ENCODE measurements around the gene MOB3B. TPM values are rescaled to one million over a fixed set of nuclear protein-coding genes. Genes with fewer than 3 reads are reported as not detected.

Gene MOB3B
- total RNA-seq, 1 experiment from 2014 or later = 0.19 TPM

GRCh38 chr9:27372615-27373014, 157.0 kb downstream of the MOB3B start:
- CTCF ChIA-PET = no interaction called here
- no peak for TF ChIP-seq EZH2 (IDR thresholded peaks at IDR 0.05; ENCODE audit: borderline replicate concordance, low read depth, low read length, poor library complexity, severe bottlenecking)
- H3K4me3 ChIP-seq (ENCODE audit: low read depth, low read length, poor library complexity, severe bottlenecking) = no peak overlapping the region
- DNase-seq (ENCODE audit: low spot score) = no peak
- no peaks in the 10 kb centered on the region for H3K27me3 ChIP-seq (replicated peaks; ENCODE audit: insufficient read depth, low read depth, low read length, poor library complexity)
- BruUV-seq (replicated peaks) = no TSS peak
- POLR2A ChIA-PET (ENCODE audit: low non-redundant PET) = no interaction called here
- intact Hi-C loops (cut with micrococcal nuclease; ENCODE audit: unreplicated experiment) = no loop called here
- no peaks in the 10 kb centered on the region for H3K4me1 ChIP-seq (ENCODE audit: insufficient read depth, low read length, poor library complexity, severe bottlenecking)
- H3K9me3 ChIP-seq (ENCODE audit: low read depth, low read length, poor library complexity, severe bottlenecking) = no peaks in the 10 kb centered on the region
- H3K36me3 ChIP-seq (ENCODE audit: insufficient read depth, low read length, poor library complexity, severe bottlenecking) = no peaks in the 10 kb centered on the region
- H3K27ac ChIP-seq (ENCODE audit: low read depth, low read length, poor library complexity, severe bottlenecking) = no peak overlapping the region

- no peaks in the 10 kb centered on the region for H3K36me3 ChIP-seq (ENCODE audit: insufficient read depth, low read length, poor library complexity, severe bottlenecking)
- TF ChIP-seq EZH2 (IDR thresholded peaks at IDR 0.05; ENCODE audit: borderline replicate concordance, low read depth, low read length, poor library complexity, severe bottlenecking) = no peak
- TF ChIP-seq CTCF (conservative IDR thresholded peaks at IDR 0.05; ENCODE audit: low read depth, low read length) = no peak
- no TSS peak for BruUV-seq (replicated peaks)
- POLR2A ChIA-PET (ENCODE audit: low non-redundant PET) = no interaction called here
- no peaks in the 10 kb centered on the region for H3K27me3 ChIP-seq (replicated peaks; ENCODE audit: insufficient read depth, low read depth, low read length, poor library complexity)
- no peak overlapping the region for H3K4me3 ChIP-seq (ENCODE audit: low read depth, low read length, poor library complexity, severe bottlenecking)
- no peak for DNase-seq (ENCODE audit: low spot score)
- CTCF ChIA-PET = no interaction called here
- no peaks in the 10 kb centered on the region for H3K4me1 ChIP-seq (ENCODE audit: insufficient read depth, low read length, poor library complexity, severe bottlenecking)
- intact Hi-C loops (cut with micrococcal nuclease; ENCODE audit: unreplicated experiment) = no loop called here
- no peaks in the 10 kb centered on the region for H3K9me3 ChIP-seq (ENCODE audit: low read depth, low read length, poor library complexity, severe bottlenecking)
- no peak overlapping the region for H3K27ac ChIP-seq (ENCODE audit: low read depth, low read length, poor library complexity, severe bottlenecking)
Measured at GRCh38 chr9:27371382-27371781, 158.2 kb downstream of the MOB3B start.

GRCh38 chr9:27369591-27369990, 160.0 kb downstream of the MOB3B start:
- no peaks in the 10 kb centered on the region for H3K27me3 ChIP-seq (replicated peaks; ENCODE audit: insufficient read depth, low read depth, low read length, poor library complexity)
- no peak for DNase-seq (ENCODE audit: low spot score)
- no peaks in the 10 kb centered on the region for H3K9me3 ChIP-seq (ENCODE audit: low read depth, low read length, poor library complexity, severe bottlenecking)
- TF ChIP-seq EZH2 (IDR thresholded peaks at IDR 0.05; ENCODE audit: borderline replicate concordance, low read depth, low read length, poor library complexity, severe bottlenecking) (no peak), CTCF (conservative IDR thresholded peaks at IDR 0.05; ENCODE audit: low read depth, low read length) (no peak)
- no peak overlapping the region for H3K27ac ChIP-seq (ENCODE audit: low read depth, low read length, poor library complexity, severe bottlenecking)
- POLR2A ChIA-PET (ENCODE audit: low non-redundant PET) = no interaction called here
- intact Hi-C loops (cut with micrococcal nuclease; ENCODE audit: unreplicated experiment) = no loop called here
- no peaks in the 10 kb centered on the region for H3K4me1 ChIP-seq (ENCODE audit: insufficient read depth, low read length, poor library complexity, severe bottlenecking)
- no TSS peak for BruUV-seq (replicated peaks)
- H3K4me3 ChIP-seq (ENCODE audit: low read depth, low read length, poor library complexity, severe bottlenecking) = no peak overlapping the region
- CTCF ChIA-PET = no interaction called here
- no peaks in the 10 kb centered on the region for H3K36me3 ChIP-seq (ENCODE audit: insufficient read depth, low read length, poor library complexity, severe bottlenecking)

- no peak overlapping the region for H3K27ac ChIP-seq (ENCODE audit: low read depth, low read length, poor library complexity, severe bottlenecking)
- no peak overlapping the region for H3K4me3 ChIP-seq (ENCODE audit: low read depth, low read length, poor library complexity, severe bottlenecking)
- TF ChIP-seq EZH2 (IDR thresholded peaks at IDR 0.05; ENCODE audit: borderline replicate concordance, low read depth, low read length, poor library complexity, severe bottlenecking) = no peak
- TF ChIP-seq CTCF (conservative IDR thresholded peaks at IDR 0.05; ENCODE audit: low read depth, low read length) = no peak
- CTCF ChIA-PET = no interaction called here
- H3K9me3 ChIP-seq (ENCODE audit: low read depth, low read length, poor library complexity, severe bottlenecking) = no peaks in the 10 kb centered on the region
- H3K36me3 ChIP-seq (ENCODE audit: insufficient read depth, low read length, poor library complexity, severe bottlenecking) = no peaks in the 10 kb centered on the region
- BruUV-seq (replicated peaks) = no TSS peak
- no peaks in the 10 kb centered on the region for H3K27me3 ChIP-seq (replicated peaks; ENCODE audit: insufficient read depth, low read depth, low read length, poor library complexity)
- H3K4me1 ChIP-seq (ENCODE audit: insufficient read depth, low read length, poor library complexity, severe bottlenecking) = no peaks in the 10 kb centered on the region
- no peak for DNase-seq (ENCODE audit: low spot score)
- POLR2A ChIA-PET (ENCODE audit: low non-redundant PET) = no interaction called here
- intact Hi-C loops (cut with micrococcal nuclease; ENCODE audit: unreplicated experiment) = no loop called here
Measured at GRCh38 chr9:27368316-27368985, 161.2 kb downstream of the MOB3B start.
